NCI-H1694 (cell line): ENCODE data around the gene SPACA6.
"Not testable (repeated sequence)": the region's sequence is repeated elsewhere in the genome, so short reads cannot be mapped to it uniquely, and the experiment has no call there.

Experiments
- DNase-seq: peaks from one replicate; lab custom pipeline; 2025; lab: John Stamatoyannopoulos, UW

SPACA6 gene, protein sequence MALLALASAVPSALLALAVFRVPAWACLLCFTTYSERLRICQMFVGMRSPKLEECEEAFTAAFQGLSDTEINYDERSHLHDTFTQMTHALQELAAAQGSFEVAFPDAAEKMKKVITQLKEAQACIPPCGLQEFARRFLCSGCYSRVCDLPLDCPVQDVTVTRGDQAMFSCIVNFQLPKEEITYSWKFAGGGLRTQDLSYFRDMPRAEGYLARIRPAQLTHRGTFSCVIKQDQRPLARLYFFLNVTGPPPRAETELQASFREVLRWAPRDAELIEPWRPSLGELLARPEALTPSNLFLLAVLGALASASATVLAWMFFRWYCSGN

GRCh38 chr19:51693260-51693659 is at the start of gene SPACA6:
Gene SPACA6, plus strand, starts transcription at chr19:51693330. Its CDS starts 197 bp downstream, at chr19:51693527.
- DNase-seq, result no peak

- no peak for DNase-seq
Observed at GRCh38 chr19:51644636-51645271, 48.4 kb upstream of the SPACA6 start.

DNA sequence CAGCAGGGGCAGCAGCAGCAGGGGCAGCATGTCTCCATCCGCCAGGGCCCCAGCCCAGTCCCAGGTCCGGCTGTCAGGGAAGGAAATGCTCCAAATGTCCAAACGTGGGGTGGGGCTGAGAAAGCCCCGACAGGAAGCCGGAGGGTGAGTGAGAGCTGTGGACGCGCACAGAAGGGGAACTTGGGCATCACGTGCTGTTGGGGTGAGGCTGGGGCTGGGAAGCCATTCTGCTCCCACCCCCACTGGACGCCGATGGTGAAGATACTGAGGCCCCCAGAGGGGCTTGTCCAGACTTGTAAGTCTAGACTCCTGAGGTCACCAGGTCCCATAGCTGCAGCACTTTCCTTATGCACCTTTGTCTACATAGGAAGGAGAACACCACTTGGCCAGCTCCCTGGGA is 46.4 kb upstream of the SPACA6 start, which contains the start of gene SIGLEC14:
TSS of gene SIGLEC14 (minus strand) at position 96 of the 400 bp plus-strand sequence. CDS start at position 30, 66 bp downstream.
- DNase-seq, result not testable (repeated sequence)

DNA sequence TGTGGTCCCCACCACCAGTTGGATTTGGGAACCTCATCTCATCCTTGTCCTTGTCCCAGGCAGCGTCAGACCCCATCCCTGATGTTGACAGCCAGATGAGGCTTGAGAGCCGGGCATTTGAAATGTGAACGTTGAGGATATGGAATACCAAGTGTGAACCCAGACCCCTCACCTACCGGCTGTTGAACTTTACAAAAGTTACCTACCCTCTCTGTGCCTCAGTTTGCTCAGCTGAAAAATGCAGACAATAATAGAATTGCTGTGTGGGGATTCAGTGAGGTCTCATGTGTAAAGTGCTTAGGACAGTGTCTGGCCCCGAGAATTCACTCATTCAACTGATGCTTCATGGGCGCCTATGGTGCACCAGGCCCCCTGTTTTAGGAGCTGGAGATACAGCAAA is 45.8 kb upstream of the SPACA6 start:
- DNase-seq, result no peak

- no peak for DNase-seq
Observed at GRCh38 chr19:51651216-51651846, 41.8 kb upstream of the SPACA6 start.

- DNase-seq, result no peak
Observed at GRCh38 chr19:51652266-51652665, 40.9 kb upstream of the SPACA6 start.

DNA sequence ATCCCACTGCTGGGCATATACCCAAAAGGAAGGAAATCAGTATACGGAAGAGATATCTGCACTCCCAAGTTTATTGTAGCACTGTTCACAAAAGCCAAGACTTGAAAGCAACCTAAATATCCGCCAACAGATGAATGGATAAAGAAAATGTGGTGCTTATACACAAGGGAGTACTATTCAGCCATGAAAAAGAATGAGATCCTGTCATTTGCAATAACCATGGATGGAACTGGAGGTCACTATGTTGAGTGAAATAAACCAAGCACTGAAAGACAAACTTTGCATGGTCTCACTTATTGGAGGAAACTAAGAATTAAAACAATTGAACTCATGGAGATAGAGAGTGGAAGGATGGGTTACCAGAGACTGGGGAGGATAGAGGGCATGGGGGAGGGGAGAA is 40.0 kb upstream of the SPACA6 start:
- DNase-seq, result no peak

GRCh38 chr19:51654783-51655182 is 38.3 kb upstream of the SPACA6 start:
- DNase-seq, result no peak

GRCh38 chr19:51660975-51661600 is 32.0 kb upstream of the SPACA6 start:
- DNase-seq, result peak; percentile 76

GRCh38 chr19:51663650-51664049 is 29.5 kb upstream of the SPACA6 start:
- DNase-seq, result no peak

DNA sequence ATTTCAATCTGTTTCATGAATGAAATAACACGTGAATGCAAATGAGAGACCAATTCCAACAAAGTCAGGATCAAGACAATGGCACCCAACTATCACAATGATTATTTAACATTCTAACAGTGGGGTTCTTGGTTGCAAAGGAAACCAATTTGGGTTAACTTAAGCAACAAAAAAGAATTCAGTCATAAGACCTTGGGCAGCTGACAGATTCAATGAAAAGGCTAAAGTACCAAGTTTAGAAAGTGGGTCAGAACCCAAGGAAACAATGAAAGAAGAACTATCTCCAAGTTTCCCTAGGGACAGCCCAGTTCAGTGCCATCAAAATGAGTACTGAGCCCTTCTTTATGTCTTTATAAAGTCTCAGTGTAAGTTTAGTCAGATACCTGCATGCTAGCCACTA is 29.0 kb upstream of the SPACA6 start:
- DNase-seq, result no peak

GRCh38 chr19:51664997-51665396 is 28.1 kb upstream of the SPACA6 start:
- no peak for DNase-seq

DNA sequence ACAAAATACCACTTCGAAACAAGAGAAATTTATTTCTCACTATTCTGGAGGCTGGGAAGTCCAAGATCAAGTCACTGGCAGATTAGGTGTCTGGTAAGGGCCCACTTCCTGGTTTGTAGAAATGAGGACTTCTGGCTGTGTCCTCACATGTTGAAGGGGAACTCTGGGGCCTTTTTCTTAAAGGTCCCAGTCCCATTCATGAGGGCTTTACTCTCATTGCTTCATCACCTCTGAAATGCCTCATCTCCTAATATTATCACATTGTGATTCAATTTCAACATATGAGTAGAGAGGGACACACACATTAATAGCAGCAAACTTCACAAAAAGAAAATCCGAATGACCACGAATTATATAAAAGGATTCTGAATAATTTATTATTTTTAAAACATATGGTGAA is 24.9 kb upstream of the SPACA6 start:
- no peak for DNase-seq

GRCh38 chr19:51675911-51676565 is 17.1 kb upstream of the SPACA6 start:
- DNase-seq, result peak; percentile 4

GRCh38 chr19:51676566-51677083 is 16.5 kb upstream of the SPACA6 start:
- DNase-seq, result no peak

GRCh38 chr19:51680474-51680873 is 12.7 kb upstream of the SPACA6 start:
- DNase-seq, result no peak

GRCh38 chr19:51681286-51681941 is 11.7 kb upstream of the SPACA6 start:
- no peak for DNase-seq

DNA sequence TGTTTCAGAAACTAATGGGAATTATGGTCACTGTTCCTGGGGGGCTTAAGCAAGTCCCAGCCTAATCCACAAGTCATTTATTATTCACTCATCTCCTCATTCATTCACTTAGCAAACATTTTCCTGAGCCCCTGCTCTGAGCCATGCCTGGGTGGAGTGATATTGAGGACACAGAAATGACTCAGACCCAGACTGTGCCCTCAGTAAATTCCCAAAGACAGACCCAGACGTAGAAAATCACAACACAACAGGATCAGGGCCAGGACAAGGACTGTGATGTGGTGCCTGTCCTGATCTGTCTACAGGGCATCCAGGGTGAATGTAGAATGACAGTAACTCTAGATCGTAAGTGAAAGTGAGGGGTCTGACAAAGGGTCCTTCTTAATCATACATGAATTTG is 7.0 kb upstream of the SPACA6 start:
- no peak for DNase-seq

GRCh38 chr19:51687791-51688670 is 5.1 kb upstream of the SPACA6 start:
- peak; percentile 37 for DNase-seq
